Peyer's patch (tissue), 4 donors: ENCODE data around the gene PDK2. TPM values are rescaled to one million over a fixed set of nuclear protein-coding genes. Genes with fewer than 3 reads are reported as not detected.

Source experiments
- DNase-seq, 3 donors: peaks; one replicate each; pipeline ENCODE4 v3.0.0-alpha.2; 2017 to 2019
- H3K27ac ChIP-seq, 4 donors: fragments of 200-600 bp; sonication (generic); one replicate each; pipeline ENCODE4 v1.5.1; 2016 to 2019
- H3K27me3 ChIP-seq, 2 donors: fragments of 200-600 bp; sonication (generic); one replicate each; pipeline ENCODE4 v1.5.1; 2019
- H3K36me3 ChIP-seq, 3 donors: fragments of 200-600 bp; sonication (generic); one replicate each; pipeline ENCODE4 v1.5.1; 2016 to 2019
- H3K4me1 ChIP-seq, 4 donors: fragments of 200-600 bp; sonication (generic); one replicate each; pipeline ENCODE4 v1.5.1; 2016 to 2019
- H3K4me3 ChIP-seq, 4 donors: fragments of 200-600 bp; sonication (generic); 1 replicate in 3 of 4; 2 replicates in 1 of 4; pipeline ENCODE4 v1.5.1; 2016 to 2019; ENCODE audit warnings: mild to moderate bottlenecking in 1 of 4
- H3K9me3 ChIP-seq, 4 donors: fragments of 200-600 bp; sonication (generic); one replicate each; pipeline ENCODE4 v1.5.1; 2016 to 2019; ENCODE audit warnings: mild to moderate bottlenecking in 1 of 4
- CTCF ChIP-seq, 6 experiments: fragments of 450-650 bp in 4 of 6; fragments of 200-600 bp in 2 of 6; sonication (generic) in 1 of 6; IDR thresholded peaks; one replicate each; pipeline ENCODE4 v1.5.1; 2017 to 2019; ENCODE audit warnings: antibody characterized with exemption in 6 of 6, mild to moderate bottlenecking in 3 of 6, moderate library complexity in 1 of 6
- POLR2A ChIP-seq, 2 donors: fragments of 450-650 bp; IDR thresholded peaks; one replicate each; pipeline ENCODE4 v1.5.1; 2017; ENCODE audit warnings: antibody characterized with exemption in 2 of 2, mild to moderate bottlenecking in 2 of 2, moderate library complexity in 2 of 2
- total RNA-seq, 4 donors: library from RNA; depleted of rRNA; stranded (reverse); fragments of >200 nt; gene quantifications; one replicate each; pipeline ENCODE4 v1.1.0, GENCODE V29; 2016

PDK2 gene
- total RNA-seq: 100 to 1,000 TPM in 3 of 4 donors, 10 to 100 TPM in 1; 23.1 to 283 (median 164) TPM

- Histone ChIP-seq H3K9me3 (no peaks in the 10 kb centered on the region), H3K4me3 (peak within 1 kb of the TSS; percentile 76 to 98 (median 90)), H3K36me3 (peaks cover 0 to 30% (median 0%) of the 10 kb centered on the region in 3 donors), H3K27me3 (no peaks in the 10 kb centered on the region), H3K4me1 (peaks cover 0 to 39% (median 5%) of the 10 kb centered on the region in 4 donors), H3K27ac (peak within 1 kb of the TSS; percentile 85 to 98 (median 89))
- peak; percentile 95 to 98 (median 97) for DNase-seq
- TF ChIP-seq CTCF (IDR thresholded peaks at IDR 0.05): peak in 2 of 6 experiments; percentile 23 to 27
- peak; percentile 89 to 93 for TF ChIP-seq POLR2A (IDR thresholded peaks at IDR 0.05)
Measured at GRCh38 chr17:50094753-50095619, at the start of gene PDK2. Gene PDK2 (plus strand): TSS chr17:50095351. CDS start chr17:50095436, 85 bp downstream.

- no peaks in the 10 kb centered on the region for H3K9me3 ChIP-seq
- no peak for TF ChIP-seq CTCF (IDR thresholded peaks at IDR 0.05)
- no peak for TF ChIP-seq POLR2A (IDR thresholded peaks at IDR 0.05)
- no peak overlapping the region for H3K4me3 ChIP-seq
- H3K27me3 ChIP-seq: no peaks in the 10 kb centered on the region
- no peak overlapping the region for H3K27ac ChIP-seq
- no peak for DNase-seq
- peaks cover 0 to 20% (median 0%) of the 10 kb centered on the region in 4 donors for H3K4me1 ChIP-seq
- no peaks in the 10 kb centered on the region for H3K36me3 ChIP-seq
Measured at GRCh38 chr17:50046179-50046578, 49.0 kb upstream of the PDK2 start.

- Histone ChIP-seq H3K9me3 (no peaks in the 10 kb centered on the region), H3K27ac (no peak overlapping the region), H3K36me3 (no peaks in the 10 kb centered on the region), H3K4me3 (no peak overlapping the region), H3K27me3 (no peaks in the 10 kb centered on the region), H3K4me1 (peaks cover 0 to 23% (median 0%) of the 10 kb centered on the region in 4 donors)
- no peak for DNase-seq
- TF ChIP-seq CTCF (IDR thresholded peaks at IDR 0.05) (no peak), POLR2A (IDR thresholded peaks at IDR 0.05) (no peak)
Measured at GRCh38 chr17:50046667-50047066, 48.5 kb upstream of the PDK2 start.

GRCh38 chr17:50047083-50047482 lies 48.1 kb upstream of the PDK2 start:
- TF ChIP-seq CTCF (IDR thresholded peaks at IDR 0.05) (no peak), POLR2A (IDR thresholded peaks at IDR 0.05) (no peak)
- H3K4me1 ChIP-seq: peaks cover 0 to 23% (median 0%) of the 10 kb centered on the region in 4 donors
- no peaks in the 10 kb centered on the region for H3K9me3 ChIP-seq
- no peaks in the 10 kb centered on the region for H3K36me3 ChIP-seq
- no peak for DNase-seq
- no peak overlapping the region for H3K27ac ChIP-seq
- H3K4me3 ChIP-seq: no peak overlapping the region
- H3K27me3 ChIP-seq: no peaks in the 10 kb centered on the region

GRCh38 chr17:50047488-50048126 lies 47.5 kb upstream of the PDK2 start:
- TF ChIP-seq POLR2A (IDR thresholded peaks at IDR 0.05): no peak
- no peak for TF ChIP-seq CTCF (IDR thresholded peaks at IDR 0.05)
- H3K4me1 ChIP-seq: peaks cover 0 to 23% (median 0%) of the 10 kb centered on the region in 4 donors
- no peak for DNase-seq
- no peaks in the 10 kb centered on the region for H3K27me3 ChIP-seq
- H3K4me3 ChIP-seq: no peak overlapping the region
- no peaks in the 10 kb centered on the region for H3K36me3 ChIP-seq
- H3K27ac ChIP-seq: no peak overlapping the region
- no peaks in the 10 kb centered on the region for H3K9me3 ChIP-seq
